Sigmoid colon (tissue), 4 donors: Measurements from ENCODE around the gene CCDC8.

Experiments
- EP300 ChIP-seq, 4 donors: sonication (generic); formaldehyde crosslinking; IDR thresholded peaks; one replicate each; pipeline ENCODE4 v1.6.1; 2017; ENCODE audit warnings: antibody characterized with exemption in 4 of 4
- POLR2A ChIP-seq, 2 donors: fragments of 450-650 bp; IDR thresholded peaks; one replicate each; pipeline ENCODE4 v1.6.1; 2016; ENCODE audit warnings: antibody characterized with exemption in 2 of 2, mild to moderate bottlenecking in 2 of 2, moderate library complexity in 2 of 2
- TF ChIP-seq, protein P1 (sequence below), 4 experiments: fragments of 450-650 bp in 3 of 4; fragments of 200-600 bp in 1 of 4; IDR thresholded peaks; one replicate each; pipeline ENCODE4 v1.5.1; 2016 to 2019; ENCODE audit warnings: antibody characterized with exemption in 4 of 4, mild to moderate bottlenecking in 3 of 4, moderate library complexity in 2 of 4

DNA sequence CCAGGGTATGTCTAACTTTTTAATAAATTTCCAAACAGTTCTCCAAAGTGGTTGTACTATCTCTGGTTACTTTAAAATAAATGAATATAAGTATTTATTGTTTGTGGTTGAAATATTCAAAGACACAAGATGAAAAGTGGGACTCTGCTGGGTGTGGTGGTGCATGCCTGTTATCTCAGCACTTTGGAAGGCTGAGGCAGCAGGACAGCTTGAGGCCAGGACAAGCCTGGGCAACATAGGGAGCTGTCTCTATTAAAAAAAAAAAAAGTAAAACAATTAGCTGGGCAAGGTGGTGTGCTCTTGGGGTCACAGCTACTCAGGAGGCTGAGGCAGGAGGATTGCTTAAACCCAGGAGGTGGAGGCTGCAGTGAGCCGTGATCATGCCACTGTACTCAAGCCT, 47.6 kb upstream of the CCDC8 start:
- TF ChIP-seq POLR2A (IDR thresholded peaks at IDR 0.05) = no peak
- TF ChIP-seq, protein P1, sequence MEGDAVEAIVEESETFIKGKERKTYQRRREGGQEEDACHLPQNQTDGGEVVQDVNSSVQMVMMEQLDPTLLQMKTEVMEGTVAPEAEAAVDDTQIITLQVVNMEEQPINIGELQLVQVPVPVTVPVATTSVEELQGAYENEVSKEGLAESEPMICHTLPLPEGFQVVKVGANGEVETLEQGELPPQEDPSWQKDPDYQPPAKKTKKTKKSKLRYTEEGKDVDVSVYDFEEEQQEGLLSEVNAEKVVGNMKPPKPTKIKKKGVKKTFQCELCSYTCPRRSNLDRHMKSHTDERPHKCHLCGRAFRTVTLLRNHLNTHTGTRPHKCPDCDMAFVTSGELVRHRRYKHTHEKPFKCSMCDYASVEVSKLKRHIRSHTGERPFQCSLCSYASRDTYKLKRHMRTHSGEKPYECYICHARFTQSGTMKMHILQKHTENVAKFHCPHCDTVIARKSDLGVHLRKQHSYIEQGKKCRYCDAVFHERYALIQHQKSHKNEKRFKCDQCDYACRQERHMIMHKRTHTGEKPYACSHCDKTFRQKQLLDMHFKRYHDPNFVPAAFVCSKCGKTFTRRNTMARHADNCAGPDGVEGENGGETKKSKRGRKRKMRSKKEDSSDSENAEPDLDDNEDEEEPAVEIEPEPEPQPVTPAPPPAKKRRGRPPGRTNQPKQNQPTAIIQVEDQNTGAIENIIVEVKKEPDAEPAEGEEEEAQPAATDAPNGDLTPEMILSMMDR (IDR thresholded peaks at IDR 0.05) = no peak
- TF ChIP-seq EP300 (IDR thresholded peaks at IDR 0.05) = no peak
